A549 (cell line): Measurements from ENCODE around the gene AHI1. TPM values are rescaled to one million over a fixed set of nuclear protein-coding genes. Genes with fewer than 3 reads are reported as not detected.

Experiments
- ATAC-seq, 2 experiments: fragments of 200-7000 bp in 1 of 2; fragments of >200 bp in 1 of 2; cut with Nextera tagmentation in 1 of 2; cut with Tn5 transposase in 1 of 2; 3 replicates each; pipeline versions ENCODE4 v1.8.0 to v1.9.1; 2018 to 2020; ENCODE audit warnings: mild to moderate bottlenecking in 1 of 2, moderate library complexity in 1 of 2
- CTCF ChIA-PET: fragments of 300-600 bp; sonication (Branson Sonifier 250); formaldehyde crosslinking; extraction: SDS; loops from one replicate; lab custom pipeline; 2021; ENCODE audit warnings: antibody characterized with exemption, inconsistent platforms; lab: Yijun Ruan, JAX
- POLR2A ChIA-PET: fragments of 350-600 bp; formaldehyde crosslinking; extraction: SDS; loops from one replicate; lab custom pipeline; 2021; ENCODE audit warnings: antibody characterized with exemption, inconsistent platforms; lab: Yijun Ruan, JAX
- DNase-seq, 2 experiments: peaks; one replicate each; pipeline versions ENCODE4 v3.0.0 to v3.0.0-alpha.2; 2011 to 2016; ENCODE audit warnings: low read depth in 1 of 2, low spot score in 1 of 2
- FAIRE-seq: peaks from 2 replicates; lab custom pipeline; 2011; peaks lifted over from hg19 to GRCh38; lab: Jason Lieb, UNC
- H3K27ac ChIP-seq, 2 experiments: fragments of >200 bp; sonication (Bioruptor Twin); formaldehyde crosslinking; 3 replicates each; pipeline ENCODE4 v1.5.1; 2016 to 2017
- H3K4me1 ChIP-seq: fragments of >200 bp; sonication (Bioruptor Twin); formaldehyde crosslinking; 3 replicates; pipeline ENCODE4 v1.6.1; 2016
- H3K4me2 ChIP-seq: fragments of >200 bp; sonication (Bioruptor Twin); formaldehyde crosslinking; 3 replicates; pipeline ENCODE4 v1.6.1; 2016
- H3K4me3 ChIP-seq: fragments of >200 bp; sonication (Bioruptor Twin); formaldehyde crosslinking; 3 replicates; pipeline ENCODE4 v1.5.1; 2016
- H3K9me3 ChIP-seq: fragments of >200 bp; sonication (Bioruptor Twin); formaldehyde crosslinking; 3 replicates; pipeline ENCODE4 v1.6.1; 2016
- BHLHE40 ChIP-seq: IDR thresholded peaks from 2 replicates; pipeline ENCODE4 v1.6.1; 2012; ENCODE audit warnings: low read depth, low read length, inconsistent platforms
- CHD4 ChIP-seq: fragments of 200-600 bp; sonication (generic); IDR thresholded peaks from 2 replicates; pipeline ENCODE4 v1.6.1; 2016; ENCODE audit warnings: antibody characterized with exemption, mild to moderate bottlenecking, borderline replicate concordance
- E2F6 ChIP-seq: IDR thresholded peaks from 2 replicates; pipeline ENCODE4 v1.6.1; 2012; ENCODE audit warnings: low read depth, borderline replicate concordance
- EP300 ChIP-seq, 2 experiments: fragments of >200 bp; sonication (Bioruptor Twin); formaldehyde crosslinking; IDR thresholded peaks; 2 replicates in 1 of 2; 3 replicates in 1 of 2; pipeline ENCODE4 v1.6.1; 2016 to 2017
- ESRRA ChIP-seq: fragments of 150-350 bp; IDR thresholded peaks from 2 replicates; pipeline ENCODE4 v1.6.1; 2014; ENCODE audit warnings: mild to moderate bottlenecking, low read length, borderline replicate concordance
- FOSB ChIP-seq: fragments of 250-450 bp; sonication (Bioruptor Pico); IDR thresholded peaks from 2 replicates; pipeline ENCODE4 v1.5.0; 2020; ENCODE audit warnings: mild to moderate bottlenecking, moderate library complexity
- FOSL2 ChIP-seq, 2 experiments: fragments of 450-650 bp in 1 of 2; fragments of >200 bp in 1 of 2; sonication (Bioruptor Twin) in 1 of 2; formaldehyde crosslinking; IDR thresholded peaks; 2 replicates each; pipeline versions ENCODE4 v1.5.0 to v1.6.1; 2016 to 2020; ENCODE audit warnings: mild to moderate bottlenecking in 1 of 2, moderate library complexity in 1 of 2
- HEYL ChIP-seq: fragments of 250-450 bp; sonication (Bioruptor Pico); IDR thresholded peaks from 2 replicates; pipeline ENCODE4 v1.8.0; 2021; ENCODE audit warnings: mild to moderate bottlenecking, moderate library complexity
- HMGXB4 ChIP-seq: fragments of 250-450 bp; sonication (Bioruptor Pico); IDR thresholded peaks from 2 replicates; pipeline ENCODE4 v1.5.0; 2021; ENCODE audit warnings: mild to moderate bottlenecking, moderate library complexity, borderline replicate concordance
- JUNB ChIP-seq: fragments of >200 bp; sonication (Bioruptor Twin); formaldehyde crosslinking; IDR thresholded peaks from 2 replicates; pipeline ENCODE4 v1.6.1; 2016
- KDM1A ChIP-seq: fragments of 200-600 bp; sonication (generic); IDR thresholded peaks from 2 replicates; pipeline ENCODE4 v1.6.1; 2016; ENCODE audit warnings: low read depth, mild to moderate bottlenecking
- MAFK ChIP-seq: fragments of 450-650 bp; IDR thresholded peaks from 2 replicates; pipeline ENCODE4 v1.6.1; 2014; ENCODE audit not compliant: partially characterized antibody
- MYC ChIP-seq: IDR thresholded peaks from 2 replicates; pipeline ENCODE4 v1.6.1; 2012; ENCODE audit warnings: mild to moderate bottlenecking, inconsistent platforms, low read length, improper control_type of control experiment, borderline replicate concordance
- NFE2L2 ChIP-seq: fragments of 150-350 bp; conservative IDR thresholded peaks from 2 replicates; pipeline ENCODE4 v1.6.1; 2014; ENCODE audit warnings: low read length
- NPAS2 ChIP-seq: fragments of 250-450 bp; sonication (Bioruptor Pico); IDR thresholded peaks from 2 replicates; pipeline ENCODE4 v1.8.0; 2022; ENCODE audit warnings: mild to moderate bottlenecking, moderate library complexity, borderline replicate concordance
- PBX3 ChIP-seq: IDR thresholded peaks from 2 replicates; pipeline ENCODE4 v1.6.1; 2012
- PHF8 ChIP-seq: fragments of 200-600 bp; sonication (generic); IDR thresholded peaks from 2 replicates; pipeline ENCODE4 v1.6.1; 2016; ENCODE audit warnings: low read depth, mild to moderate bottlenecking, antibody characterized with exemption, moderate library complexity, borderline replicate concordance
- RAD21 ChIP-seq, 2 experiments: fragments of >200 bp in 1 of 2; sonication (Bioruptor Twin) in 1 of 2; formaldehyde crosslinking in 1 of 2; IDR thresholded peaks in 1 of 2; conservative IDR thresholded peaks in 1 of 2; 2 replicates in 1 of 2; 3 replicates in 1 of 2; pipeline ENCODE4 v1.6.1; 2012 to 2018; ENCODE audit warnings: inconsistent platforms in 1 of 2
- RARB ChIP-seq: fragments of 250-450 bp; sonication (Bioruptor Pico); IDR thresholded peaks from 2 replicates; pipeline ENCODE4 v1.8.0; 2021; ENCODE audit warnings: mild to moderate bottlenecking, moderate library complexity
- RFX5 ChIP-seq: fragments of 450-650 bp; IDR thresholded peaks from 2 replicates; pipeline ENCODE4 v1.7.1; 2014; ENCODE audit warnings: antibody characterized with exemption, mild to moderate bottlenecking, moderate library complexity
- RNF2 ChIP-seq: fragments of 200-600 bp; sonication (generic); IDR thresholded peaks from 2 replicates; pipeline ENCODE4 v1.6.1; 2016; ENCODE audit warnings: low read depth, mild to moderate bottlenecking, antibody characterized with exemption, moderate library complexity, borderline replicate concordance
- TFCP2L1 ChIP-seq: fragments of 250-450 bp; sonication (Bioruptor Pico); IDR thresholded peaks from 2 replicates; pipeline ENCODE4 v1.5.0; 2021; ENCODE audit warnings: mild to moderate bottlenecking
- ZFP36 ChIP-seq: fragments of 450-650 bp; IDR thresholded peaks from 2 replicates; pipeline ENCODE4 v1.6.1; 2014; ENCODE audit warnings: borderline replicate concordance; ENCODE audit not compliant: partially characterized antibody
- WGBS: methylation state at CpG from one replicate; pipeline ENCODE4 v1.1.6; 2017; ENCODE audit errors: missing lambda C conversion rate; 5-methylcytosine and 5-hydroxymethylcytosine counted together
- polyA plus RNA-seq, 4 experiments: library from polyadenylated mRNA; depleted of rRNA in 3 of 4; stranded (reverse); fragments of >200 nt; fragmentation: RNase III in 1 of 4; extraction: RNeasy Plus Mini Kit Qiagen cat#74134 plus additional on column Dnase treatment in 1 of 4; gene quantifications; 2 replicates in 3 of 4; 3 replicates in 1 of 4; pipeline ENCODE4 v1.2.3, GENCODE V29; 2011 to 2017
- TF ChIP-seq, protein P1 (sequence below): fragments of 450-650 bp; IDR thresholded peaks from 2 replicates; pipeline ENCODE4 v1.6.1; 2014; ENCODE audit warnings: antibody characterized with exemption

AHI1 gene
- polyA plus RNA-seq, 2 of the 4 experiments (the other 2 are of a cell fraction) = 24.7 to 50.8 TPM

DNA sequence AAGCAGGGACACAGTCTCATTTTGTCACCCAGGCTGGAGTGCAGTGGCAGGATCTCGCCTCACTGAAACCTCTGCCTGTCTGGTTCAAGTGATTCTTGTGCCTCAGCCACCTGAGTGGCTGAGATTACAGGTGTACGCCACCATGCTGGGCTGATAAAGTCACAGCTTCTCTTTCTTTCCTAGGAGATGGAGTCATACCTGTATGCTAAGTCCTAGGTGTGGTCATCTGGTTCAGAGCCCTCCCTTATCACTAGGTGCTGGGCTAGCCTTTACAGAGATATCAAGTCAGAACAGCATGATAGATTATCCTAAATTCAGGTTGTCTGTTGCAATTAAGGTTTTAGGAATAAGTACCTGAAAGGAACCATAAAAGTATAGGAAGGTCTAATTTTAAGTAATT lies 86.7 kb downstream of the AHI1 start:
- DNase-seq (no peak), ATAC-seq (no peak), FAIRE-seq (no peak)
- Histone ChIP-seq H3K4me3 (no peak overlapping the region), H3K27ac (no peak overlapping the region), H3K9me3 (no peaks in the 10 kb centered on the region), H3K4me2 (no peak overlapping the region), H3K4me1 (peaks cover 21% of the 10 kb centered on the region)
- WGBS = 100% methylated on average over 1 of the region's 2 CpGs
- ChIA-PET CTCF (no interaction called here), POLR2A (no interaction called here)
- TF ChIP-seq FOSL2 (IDR thresholded peaks at IDR 0.05) (no peak), FOSL2 (CRISPR knock-in tag; IDR thresholded peaks at IDR 0.05) (no peak), EP300 (IDR thresholded peaks at IDR 0.05) (no peak), TFCP2L1 (CRISPR knock-in tag) (no peak), BHLHE40 (no peak), HMGXB4 (CRISPR knock-in tag) (no peak), NFE2L2 (no peak), MAFK (no peak), FOSB (CRISPR knock-in tag) (no peak), RFX5 (no peak), E2F6 (no peak), RNF2 (no peak), CHD4 (no peak), ZFP36 (no peak), KDM1A (no peak), PHF8 (no peak), ESRRA (no peak), RARB (CRISPR knock-in tag) (no peak), RAD21 (conservative IDR thresholded peaks at IDR 0.05 in 1 of 2, IDR thresholded peaks at IDR 0.05 in 1 of 2) (no peak), PBX3 (no peak)
- TF ChIP-seq, protein P1, sequence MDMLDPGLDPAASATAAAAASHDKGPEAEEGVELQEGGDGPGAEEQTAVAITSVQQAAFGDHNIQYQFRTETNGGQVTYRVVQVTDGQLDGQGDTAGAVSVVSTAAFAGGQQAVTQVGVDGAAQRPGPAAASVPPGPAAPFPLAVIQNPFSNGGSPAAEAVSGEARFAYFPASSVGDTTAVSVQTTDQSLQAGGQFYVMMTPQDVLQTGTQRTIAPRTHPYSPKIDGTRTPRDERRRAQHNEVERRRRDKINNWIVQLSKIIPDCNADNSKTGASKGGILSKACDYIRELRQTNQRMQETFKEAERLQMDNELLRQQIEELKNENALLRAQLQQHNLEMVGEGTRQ = no peak

DNA sequence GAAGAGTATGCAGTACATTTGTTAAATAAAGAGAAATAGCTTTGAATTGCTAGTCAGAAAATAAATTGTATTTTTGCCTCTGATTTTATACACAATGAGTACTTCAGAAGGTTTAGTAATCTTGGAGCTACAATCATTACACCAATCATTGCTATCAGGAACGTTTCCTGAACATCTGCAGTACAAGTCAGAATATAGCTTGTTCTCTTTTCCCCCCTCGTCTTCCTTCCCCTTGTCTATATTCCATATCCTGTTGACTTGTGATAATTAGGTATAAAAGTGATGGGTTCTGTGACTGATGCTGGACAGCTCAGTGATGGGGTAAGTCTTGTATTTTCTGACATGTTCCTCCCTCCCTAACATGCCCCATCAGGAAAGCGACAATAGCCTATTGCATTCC lies 94.0 kb downstream of the AHI1 start:
- CTCF ChIA-PET = no interaction called here
- POLR2A ChIA-PET = no interaction called here
- H3K4me2 ChIP-seq = no peak overlapping the region
- no peak overlapping the region for H3K27ac ChIP-seq
- no peak for DNase-seq
- WGBS = 80% methylated on average over 3 of the region's 3 CpGs
- no peak overlapping the region for H3K4me3 ChIP-seq
- no peaks in the 10 kb centered on the region for H3K9me3 ChIP-seq
- no peak for TF ChIP-seq MYC
- no peak for TF ChIP-seq KDM1A
- no peak for TF ChIP-seq NPAS2 (CRISPR knock-in tag)
- TF ChIP-seq HEYL (CRISPR knock-in tag) = no peak
- no peak for TF ChIP-seq EP300 (IDR thresholded peaks at IDR 0.05)
- TF ChIP-seq JUNB = no peak
- no peak for TF ChIP-seq ZFP36
- no peak for TF ChIP-seq RAD21 (conservative IDR thresholded peaks at IDR 0.05 in 1 of 2, IDR thresholded peaks at IDR 0.05 in 1 of 2)
- TF ChIP-seq ESRRA = no peak
- TF ChIP-seq, all 56 proteins: peak for 0
- FAIRE-seq (no peak), ATAC-seq (no peak)
- no peaks in the 10 kb centered on the region for H3K4me1 ChIP-seq
